HG02981 (cell line): ENCODE results near the gene FGD3.

Experiments
- ATAC-seq: cut with Tn5 transposase; IDR thresholded peaks from one replicate; pipeline ENCODE4 v1.9.1; 2021; ENCODE audit warnings: mild to moderate bottlenecking, moderate library complexity; ENCODE audit not compliant: unreplicated experiment

Gene FGD3

GRCh38 chr9:93051680-93052089 lies 104.4 kb downstream of the FGD3 start:
- no peak for ATAC-seq

GRCh38 chr9:93052791-93053540 lies 105.6 kb downstream of the FGD3 start:
- no peak for ATAC-seq

- no peak for ATAC-seq
These were observed 106.5 kb downstream of the FGD3 start for GRCh38 chr9:93053781-93054331.

GRCh38 chr9:93054758-93055704 lies 107.7 kb downstream of the FGD3 start:
- ATAC-seq: no peak

GRCh38 chr9:93057042-93057702 lies 109.8 kb downstream of the FGD3 start:
- ATAC-seq: no peak

- ATAC-seq: no peak
These were observed 110.5 kb downstream of the FGD3 start for GRCh38 chr9:93057703-93058354.

- peak; percentile 48 for ATAC-seq
These were observed 111.2 kb downstream of the FGD3 start, which contains the start of gene SUSD3 for GRCh38 chr9:93058355-93059010. Gene SUSD3, plus strand, starts transcription at chr9:93058701. Its CDS starts 42 bp downstream, at chr9:93058743.

- ATAC-seq: no peak
These were observed 111.8 kb downstream of the FGD3 start for GRCh38 chr9:93059011-93059714.

GRCh38 chr9:93059715-93060578 lies 112.6 kb downstream of the FGD3 start:
- ATAC-seq: no peak

GRCh38 chr9:93060746-93061259 lies 113.5 kb downstream of the FGD3 start:
- no peak for ATAC-seq

GRCh38 chr9:93061260-93061751 lies 114.0 kb downstream of the FGD3 start:
- ATAC-seq: no peak

GRCh38 chr9:93061791-93062763 lies 114.8 kb downstream of the FGD3 start:
- peak; percentile 28 for ATAC-seq

- ATAC-seq: peak; percentile 91
These were observed 117.2 kb downstream of the FGD3 start for GRCh38 chr9:93064392-93065134.

- no peak for ATAC-seq
These were observed 117.9 kb downstream of the FGD3 start for GRCh38 chr9:93065135-93065720.

GRCh38 chr9:93066978-93067603 lies 119.8 kb downstream of the FGD3 start:
- ATAC-seq: no peak
